GM21528 (cell line): ENCODE data around the gene SKP1.

Source experiments
- ATAC-seq: cut with Tn5 transposase; IDR thresholded peaks from one replicate; pipeline ENCODE4 v1.9.1; 2021; ENCODE audit warnings: mild to moderate bottlenecking, moderate library complexity; ENCODE audit not compliant: unreplicated experiment, low FRiP score

Gene SKP1

GRCh38 chr5:134114886-134115805 is 61.6 kb downstream of the SKP1 start:
- ATAC-seq = peak; percentile 24

- peak; percentile 79 for ATAC-seq
Observed at GRCh38 chr5:134113902-134114875, 62.6 kb downstream of the SKP1 start, which contains the start of gene TCF7. Gene TCF7 (plus strand): TSS chr5:134114681. CDS start chr5:134114907, 226 bp downstream.

DNA sequence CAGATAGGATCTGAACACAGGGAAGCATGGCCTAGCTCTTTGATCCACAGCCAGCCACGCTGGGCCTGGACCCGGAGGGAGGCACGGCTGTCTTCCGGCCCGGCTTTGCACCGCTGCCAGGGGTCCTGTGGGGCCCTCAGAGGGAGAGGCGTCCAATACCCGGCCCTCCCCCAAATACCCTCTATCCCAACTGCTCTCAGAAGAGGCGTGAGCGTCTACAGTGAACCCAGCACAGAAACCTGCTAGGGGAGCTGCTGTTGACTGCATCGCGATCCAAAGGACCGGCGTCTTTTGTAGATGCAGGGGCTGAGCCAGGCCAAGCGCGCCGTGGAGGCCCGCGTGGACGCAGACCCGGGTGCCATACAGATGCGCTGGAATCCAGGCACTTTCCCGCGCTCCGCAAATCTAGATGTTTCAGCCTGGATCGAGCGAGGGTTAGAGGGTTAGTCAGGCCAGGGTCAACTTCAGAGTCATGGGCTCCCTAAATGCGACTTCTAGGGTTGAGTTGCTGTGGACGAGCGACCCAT is 63.3 kb downstream of the SKP1 start:
- ATAC-seq = no peak

- no peak for ATAC-seq
Observed at GRCh38 chr5:134112726-134113362, 63.9 kb downstream of the SKP1 start.

GRCh38 chr5:134111741-134112647 is 64.8 kb downstream of the SKP1 start:
- no peak for ATAC-seq

DNA sequence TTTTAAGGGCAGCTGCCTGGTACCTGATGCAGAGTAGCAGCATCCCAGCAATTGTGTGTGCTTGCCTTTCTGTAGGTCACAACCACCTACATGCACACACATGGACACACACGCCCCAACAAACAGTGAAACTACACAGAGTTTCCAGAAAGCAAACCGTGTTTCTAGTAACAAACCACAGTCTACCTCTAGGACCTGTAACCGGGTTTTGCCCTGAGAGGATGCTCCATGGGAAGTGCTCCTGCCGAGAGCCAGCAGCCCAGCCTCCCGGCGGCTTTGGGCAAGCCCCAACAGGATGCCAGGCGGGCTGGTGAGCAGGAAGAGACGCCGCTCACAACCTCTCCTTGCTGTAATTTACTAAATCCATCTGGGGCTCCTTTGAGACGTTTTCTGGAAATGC is 66.4 kb downstream of the SKP1 start:
- no peak for ATAC-seq

- ATAC-seq = no peak
Observed at GRCh38 chr5:134107779-134108178, 69.0 kb downstream of the SKP1 start.

GRCh38 chr5:134106991-134107701 is 69.6 kb downstream of the SKP1 start:
- ATAC-seq = no peak

DNA sequence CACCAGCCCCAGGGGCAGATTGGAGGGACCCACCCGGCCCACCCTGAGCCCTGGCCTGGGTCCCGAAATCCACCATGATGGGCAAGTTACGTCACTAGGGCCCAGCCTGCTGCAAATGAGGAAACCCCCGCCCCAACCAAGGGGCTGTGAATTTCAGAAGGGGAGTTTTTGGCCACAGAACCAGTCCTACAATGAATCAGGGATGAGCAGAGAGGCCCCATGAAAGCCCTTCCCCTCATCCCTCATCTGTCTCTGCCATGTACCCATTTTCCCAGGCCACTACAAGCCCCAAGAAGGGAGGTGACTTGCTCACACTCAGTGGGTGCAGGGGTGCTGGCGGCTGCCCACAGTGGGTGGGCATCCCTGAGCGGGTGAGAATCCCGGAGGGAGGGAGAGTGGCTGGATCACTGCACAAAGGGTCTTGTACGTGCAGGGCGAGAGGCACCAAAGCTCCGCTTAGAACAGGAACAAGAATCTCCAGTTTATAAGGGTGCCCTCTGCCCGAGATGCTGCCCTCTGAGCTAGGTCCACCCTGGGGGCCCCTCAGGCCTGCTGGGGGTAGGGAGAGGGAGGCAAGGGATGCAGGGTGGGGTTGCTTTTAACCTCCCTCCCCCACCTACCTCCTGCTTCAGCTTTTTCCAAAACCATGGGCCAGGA is 72.6 kb downstream of the SKP1 start:
- ATAC-seq = no peak

- ATAC-seq = no peak
Observed at GRCh38 chr5:134103397-134103796, 73.4 kb downstream of the SKP1 start.

DNA sequence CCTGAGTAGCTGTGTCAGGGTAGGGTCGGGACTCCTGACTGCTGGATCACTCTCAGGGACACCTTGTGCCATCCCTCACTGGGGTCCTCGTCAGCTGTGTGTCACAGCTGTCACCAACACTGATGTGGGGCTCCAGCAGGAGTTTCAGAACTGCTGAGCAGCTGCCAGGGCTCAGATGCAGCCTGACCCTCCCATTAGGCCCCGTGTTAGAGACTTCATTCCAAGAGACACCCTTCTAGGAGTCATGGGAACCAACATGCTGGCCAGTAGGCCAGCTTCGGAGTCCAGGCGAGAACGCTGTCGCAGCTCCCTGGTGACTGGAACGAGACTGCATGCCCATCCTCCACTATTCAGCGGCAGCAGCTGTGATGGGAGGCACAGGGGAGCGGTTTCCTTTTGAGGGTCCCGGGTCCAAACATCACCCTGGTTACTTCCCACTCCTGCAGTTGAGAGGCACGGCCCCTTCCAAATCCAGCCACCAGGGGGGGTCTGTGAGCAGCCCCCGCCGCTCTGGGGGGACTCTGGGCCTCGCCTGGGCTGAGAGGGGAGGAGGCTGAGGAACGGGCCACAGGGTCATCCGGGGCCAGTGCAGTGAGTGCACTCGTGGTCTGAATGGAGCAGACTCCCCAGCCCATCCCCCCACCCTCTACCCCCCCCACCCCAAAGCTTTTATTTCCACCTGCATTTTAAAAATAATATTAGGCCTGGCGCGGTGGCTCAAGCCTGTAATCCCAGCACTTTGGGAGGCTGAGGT is 74.9 kb downstream of the SKP1 start:
- ATAC-seq = no peak

- peak; percentile 85 for ATAC-seq
Observed at GRCh38 chr5:134100283-134101091, 76.3 kb downstream of the SKP1 start.

GRCh38 chr5:134099939-134100282 is 76.8 kb downstream of the SKP1 start:
- ATAC-seq = peak; percentile 1

GRCh38 chr5:134099288-134099872 is 77.4 kb downstream of the SKP1 start:
- ATAC-seq = no peak
